Right hindlimb (tissue), 1 donor: ENCODE results near the gene OLIG2.

Experiments
- DNase-seq: peaks from one replicate; pipeline ENCODE4 v3.0.0-alpha.2; 2018

Gene OLIG2

GRCh38 chr21:33020558-33021100 is 5.1 kb upstream of the OLIG2 start:
- DNase-seq, result no peak

GRCh38 chr21:33021150-33021549 is 4.6 kb upstream of the OLIG2 start:
- DNase-seq, result no peak

- DNase-seq, result no peak
These were observed 4.1 kb upstream of the OLIG2 start for GRCh38 chr21:33021667-33022066.

- no peak for DNase-seq
These were observed 3.3 kb upstream of the OLIG2 start for GRCh38 chr21:33022489-33022827.

- DNase-seq, result no peak
These were observed 2.7 kb upstream of the OLIG2 start for GRCh38 chr21:33022828-33023573.

GRCh38 chr21:33023574-33024200 is 2.0 kb upstream of the OLIG2 start:
- DNase-seq, result no peak

GRCh38 chr21:33024201-33025103 is 1.3 kb upstream of the OLIG2 start:
- DNase-seq, result no peak

- DNase-seq, result no peak
These were observed 638 bp upstream of the OLIG2 start for GRCh38 chr21:33025106-33025488.

- no peak for DNase-seq
These were observed 716 bp downstream of the OLIG2 start for GRCh38 chr21:33026443-33026858.

- no peak for DNase-seq
These were observed 1.2 kb downstream of the OLIG2 start for GRCh38 chr21:33026878-33027400.

GRCh38 chr21:33027401-33028286 is 1.9 kb downstream of the OLIG2 start:
- no peak for DNase-seq

- DNase-seq, result no peak
These were observed 2.5 kb downstream of the OLIG2 start for GRCh38 chr21:33028287-33028670.

- no peak for DNase-seq
These were observed 3.1 kb downstream of the OLIG2 start for GRCh38 chr21:33028773-33029384.

- DNase-seq, result no peak
These were observed 3.7 kb downstream of the OLIG2 start for GRCh38 chr21:33029385-33029921.

GRCh38 chr21:33029975-33030461 is 4.3 kb downstream of the OLIG2 start:
- DNase-seq, result no peak

GRCh38 chr21:33030633-33031032 is 4.9 kb downstream of the OLIG2 start:
- no peak for DNase-seq

GRCh38 chr21:33031152-33031911 is 5.6 kb downstream of the OLIG2 start:
- DNase-seq, result no peak

- DNase-seq, result no peak
These were observed 6.8 kb downstream of the OLIG2 start for GRCh38 chr21:33032434-33033047.

GRCh38 chr21:33033094-33033951 is 7.6 kb downstream of the OLIG2 start:
- no peak for DNase-seq
